ENCODE measurements around the gene VAC14.

- TF ChIP-seq EGR1 (IDR thresholded peaks at IDR 0.05), result no peak
- TF ChIP-seq YY1 (IDR thresholded peaks at IDR 0.05; ENCODE audit: low read depth), result no peak
- no peak for TF ChIP-seq RAD21 (IDR thresholded peaks at IDR 0.05; ENCODE audit: low read depth)
- TF ChIP-seq TAF1 (IDR thresholded peaks at IDR 0.05; ENCODE audit: low read depth), result no peak
- TF ChIP-seq EP300 (IDR thresholded peaks at IDR 0.05; ENCODE audit: borderline replicate concordance), result no peak
Observed at GRCh38 chr16:70737377-70738082, 63.4 kb downstream of the VAC14 start.
